GM23338 (cell line): Measurements from ENCODE around the gene CDK14.

Source experiments
- CREB1 ChIP-seq: fragments of 250-450 bp; sonication (Bioruptor Pico); IDR thresholded peaks from 2 replicates; pipeline ENCODE4 v1.5.0; 2020; ENCODE audit warnings: low read depth, mild to moderate bottlenecking, moderate library complexity
- ETS1 ChIP-seq: IDR thresholded peaks from 2 replicates; pipeline ENCODE4 v1.6.1; 2016; ENCODE audit warnings: antibody characterized with exemption
- EZH2 ChIP-seq: fragments of 200-600 bp; sonication (generic); IDR thresholded peaks from one replicate; pipeline ENCODE4 v1.8.0; 2017; ENCODE audit warnings: antibody characterized with exemption, mild to moderate bottlenecking, low read depth; ENCODE audit not compliant: unreplicated experiment
- EZH2phosphoT487 ChIP-seq: fragments of 200-600 bp; sonication (generic); IDR thresholded peaks from one replicate; pipeline ENCODE4 v1.8.1; 2018; ENCODE audit warnings: antibody characterized with exemption; ENCODE audit not compliant: unreplicated experiment
- JUNB ChIP-seq: IDR thresholded peaks from one replicate; pipeline ENCODE4 v1.6.1; 2016; ENCODE audit warnings: antibody characterized with exemption; ENCODE audit not compliant: unreplicated experiment
- NANOG ChIP-seq: IDR thresholded peaks from 2 replicates; pipeline ENCODE4 v1.6.1; 2016; ENCODE audit warnings: antibody characterized with exemption, borderline replicate concordance
- POLR2AphosphoS5 ChIP-seq: IDR thresholded peaks from 2 replicates; pipeline ENCODE4 v1.6.1; 2016; ENCODE audit warnings: antibody characterized with exemption, low read depth
- REST ChIP-seq: IDR thresholded peaks from one replicate; pipeline ENCODE4 v1.6.1; 2018; ENCODE audit warnings: antibody characterized with exemption; ENCODE audit not compliant: unreplicated experiment
- STAT1 ChIP-seq: IDR thresholded peaks from one replicate; pipeline ENCODE4 v1.6.1; 2016; ENCODE audit warnings: antibody characterized with exemption; ENCODE audit not compliant: unreplicated experiment
- ZNF114 ChIP-seq: fragments of 250-450 bp; sonication (Bioruptor Pico); IDR thresholded peaks from 2 replicates; pipeline ENCODE4 v1.5.0; 2020; ENCODE audit warnings: mild to moderate bottlenecking, moderate library complexity
- ZNF331 ChIP-seq: fragments of 250-450 bp; sonication (Bioruptor Pico); IDR thresholded peaks from 2 replicates; pipeline ENCODE4 v1.5.0; 2020; ENCODE audit warnings: low read depth, mild to moderate bottlenecking, moderate library complexity
- ZNF462 ChIP-seq: fragments of 250-450 bp; sonication (Bioruptor Pico); IDR thresholded peaks from 2 replicates; pipeline ENCODE4 v1.5.0; 2020; ENCODE audit warnings: mild to moderate bottlenecking, moderate library complexity
- TF ChIP-seq, protein P1 (sequence below), 2 experiments: fragments of 200-600 bp in 1 of 2; sonication (generic) in 1 of 2; conservative IDR thresholded peaks; 2 replicates each; pipeline versions ENCODE4 v1.5.1 to v1.6.1; 2016 to 2017; ENCODE audit warnings: antibody characterized with exemption in 2 of 2, low read depth in 2 of 2, mild to moderate bottlenecking in 2 of 2, moderate library complexity in 1 of 2

DNA sequence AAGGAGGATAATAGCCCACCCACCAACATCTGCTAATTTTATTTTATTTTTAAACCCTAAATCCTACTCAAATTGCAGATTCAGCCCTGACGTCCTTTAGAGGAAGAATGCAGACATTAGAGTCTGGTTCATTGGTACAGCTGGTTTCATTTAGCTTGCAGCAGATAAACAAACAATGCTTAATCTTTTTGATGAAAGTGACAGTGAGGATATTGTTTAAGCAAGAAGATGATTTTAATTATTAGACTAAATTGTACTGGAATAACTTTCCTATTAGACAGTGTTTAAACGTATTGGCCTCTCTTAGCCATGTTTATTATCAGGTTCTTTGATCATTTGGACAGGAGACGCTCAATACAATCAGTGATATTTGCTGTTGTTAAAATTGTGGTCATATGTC lies 164.8 kb downstream of the CDK14 start:
- TF ChIP-seq, protein P1, sequence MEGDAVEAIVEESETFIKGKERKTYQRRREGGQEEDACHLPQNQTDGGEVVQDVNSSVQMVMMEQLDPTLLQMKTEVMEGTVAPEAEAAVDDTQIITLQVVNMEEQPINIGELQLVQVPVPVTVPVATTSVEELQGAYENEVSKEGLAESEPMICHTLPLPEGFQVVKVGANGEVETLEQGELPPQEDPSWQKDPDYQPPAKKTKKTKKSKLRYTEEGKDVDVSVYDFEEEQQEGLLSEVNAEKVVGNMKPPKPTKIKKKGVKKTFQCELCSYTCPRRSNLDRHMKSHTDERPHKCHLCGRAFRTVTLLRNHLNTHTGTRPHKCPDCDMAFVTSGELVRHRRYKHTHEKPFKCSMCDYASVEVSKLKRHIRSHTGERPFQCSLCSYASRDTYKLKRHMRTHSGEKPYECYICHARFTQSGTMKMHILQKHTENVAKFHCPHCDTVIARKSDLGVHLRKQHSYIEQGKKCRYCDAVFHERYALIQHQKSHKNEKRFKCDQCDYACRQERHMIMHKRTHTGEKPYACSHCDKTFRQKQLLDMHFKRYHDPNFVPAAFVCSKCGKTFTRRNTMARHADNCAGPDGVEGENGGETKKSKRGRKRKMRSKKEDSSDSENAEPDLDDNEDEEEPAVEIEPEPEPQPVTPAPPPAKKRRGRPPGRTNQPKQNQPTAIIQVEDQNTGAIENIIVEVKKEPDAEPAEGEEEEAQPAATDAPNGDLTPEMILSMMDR (conservative IDR thresholded peaks at IDR 0.05; ENCODE audit: low read depth in 2 of 2), result no peak
- TF ChIP-seq EZH2, result no peak
- no peak for TF ChIP-seq REST
- TF ChIP-seq POLR2AphosphoS5, result no peak
- no peak for TF ChIP-seq ZNF114
- TF ChIP-seq EZH2phosphoT487, result no peak
- no peak for TF ChIP-seq ETS1
- no peak for TF ChIP-seq ZNF462
- no peak for TF ChIP-seq JUNB
- TF ChIP-seq CREB1, result no peak
- no peak for TF ChIP-seq STAT1
- TF ChIP-seq NANOG, result no peak
- no peak for TF ChIP-seq ZNF331 (CRISPR knock-in tag)
